NCI-H1930 (cell line): ENCODE data around the gene PTCRA.
A peak's percentile ranks its signal among the peaks of the same experiment; 100 is the strongest.
"Not testable (repeated sequence)": the region's sequence is repeated elsewhere in the genome, so short reads cannot be mapped to it uniquely, and the experiment has no call there.

Source experiments
- DNase-seq, 2 experiments: peaks; one replicate each; lab custom pipeline; 2025; lab: John Stamatoyannopoulos, UW

Gene PTCRA

GRCh38 chr6:42940493-42941045 is 24.7 kb downstream of the PTCRA start:
- no peak for DNase-seq

GRCh38 chr6:42941356-42941755 is 25.5 kb downstream of the PTCRA start:
- not testable (repeated sequence) for DNase-seq

- DNase-seq: no peak
Measured at GRCh38 chr6:42942444-42942843, 26.6 kb downstream of the PTCRA start.

- no peak for DNase-seq
Measured at GRCh38 chr6:42947950-42948349, 32.1 kb downstream of the PTCRA start.

GRCh38 chr6:42952389-42952788 is 36.5 kb downstream of the PTCRA start:
- no peak for DNase-seq

GRCh38 chr6:42954405-42954804 is 38.6 kb downstream of the PTCRA start:
- not testable (repeated sequence) for DNase-seq

- DNase-seq: no peak
Measured at GRCh38 chr6:42958125-42958524, 42.3 kb downstream of the PTCRA start.

- DNase-seq: no peak
Measured at GRCh38 chr6:42959917-42960242, 44.0 kb downstream of the PTCRA start.

- DNase-seq: peak; percentile 57 to 75
Measured at GRCh38 chr6:42960243-42961019, 44.6 kb downstream of the PTCRA start, which contains the start of gene GNMT. Gene GNMT, plus strand, starts transcription at chr6:42960754. Its CDS starts 14 bp downstream, at chr6:42960768.

- no peak for DNase-seq
Measured at GRCh38 chr6:42961020-42961470, 45.2 kb downstream of the PTCRA start.

- DNase-seq: no peak
Measured at GRCh38 chr6:42962096-42962495, 46.2 kb downstream of the PTCRA start.

GRCh38 chr6:42962502-42963178 is 46.8 kb downstream of the PTCRA start:
- no peak for DNase-seq

GRCh38 chr6:42963179-42963854 is 47.5 kb downstream of the PTCRA start:
- no peak for DNase-seq

GRCh38 chr6:42963855-42964605 is 48.2 kb downstream of the PTCRA start:
- peak in 1 of 2 experiments; percentile 32 for DNase-seq

- no peak for DNase-seq
Measured at GRCh38 chr6:42966571-42966970, 50.7 kb downstream of the PTCRA start.

- no peak for DNase-seq
Measured at GRCh38 chr6:42967228-42967627, 51.4 kb downstream of the PTCRA start.

GRCh38 chr6:42968126-42968701 is 52.4 kb downstream of the PTCRA start:
- no peak for DNase-seq

- no peak for DNase-seq
Measured at GRCh38 chr6:42968783-42969182, 52.9 kb downstream of the PTCRA start.

GRCh38 chr6:42969431-42969830 is 53.6 kb downstream of the PTCRA start:
- DNase-seq: no peak

- DNase-seq: no peak
Measured at GRCh38 chr6:42969934-42970333, 54.1 kb downstream of the PTCRA start.

- no peak for DNase-seq
Measured at GRCh38 chr6:42970871-42971612, 55.2 kb downstream of the PTCRA start.
